GM18873 (cell line): ENCODE measurements around the gene SEPTIN1.
A peak's percentile ranks its signal among the peaks of the same experiment; 100 is the strongest.

Experiments
- ATAC-seq: cut with Tn5 transposase; IDR thresholded peaks from one replicate; pipeline ENCODE4 v1.9.1; 2021; ENCODE audit warnings: mild to moderate bottlenecking, moderate library complexity, moderate number of reproducible peaks; ENCODE audit not compliant: unreplicated experiment, low FRiP score

SEPTIN1 gene

DNA sequence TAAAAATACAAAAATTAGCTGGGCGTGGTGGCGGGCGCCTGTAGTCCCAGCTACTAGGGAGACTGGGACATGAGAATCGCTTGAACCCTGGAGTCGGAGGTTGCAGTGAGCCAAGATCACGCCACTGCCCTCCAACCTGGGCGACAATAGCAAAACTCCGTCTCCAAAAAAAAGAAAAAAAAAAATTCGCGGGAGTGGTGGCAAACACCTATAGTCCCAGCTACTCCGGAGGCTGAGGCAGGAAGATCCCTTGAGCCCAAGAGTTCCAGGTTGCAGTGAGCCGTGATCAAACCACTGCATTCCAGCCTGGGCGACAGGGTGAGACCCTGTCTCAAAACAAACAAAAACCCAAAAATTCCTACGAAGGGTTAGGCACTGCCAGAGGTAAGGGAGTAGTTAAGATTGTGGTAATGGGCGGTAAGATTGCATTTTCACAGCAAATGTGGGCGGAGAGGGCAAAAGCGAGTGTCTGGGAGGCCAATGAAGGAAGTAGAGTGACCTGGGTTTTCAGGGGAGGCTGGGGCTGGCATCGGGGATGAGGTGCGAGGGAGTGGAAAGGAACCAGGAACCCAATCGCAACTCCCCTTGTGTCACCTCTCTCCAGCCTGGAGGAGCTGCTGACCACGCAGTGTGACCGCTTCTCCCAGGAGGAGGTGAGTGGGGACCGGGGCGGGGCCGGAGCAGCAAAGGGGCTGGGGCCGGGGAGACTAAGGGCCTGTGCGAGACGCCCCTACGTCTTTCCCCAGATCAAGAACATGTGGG, 5.1 kb downstream of the SEPTIN1 start:
- no peak for ATAC-seq

DNA sequence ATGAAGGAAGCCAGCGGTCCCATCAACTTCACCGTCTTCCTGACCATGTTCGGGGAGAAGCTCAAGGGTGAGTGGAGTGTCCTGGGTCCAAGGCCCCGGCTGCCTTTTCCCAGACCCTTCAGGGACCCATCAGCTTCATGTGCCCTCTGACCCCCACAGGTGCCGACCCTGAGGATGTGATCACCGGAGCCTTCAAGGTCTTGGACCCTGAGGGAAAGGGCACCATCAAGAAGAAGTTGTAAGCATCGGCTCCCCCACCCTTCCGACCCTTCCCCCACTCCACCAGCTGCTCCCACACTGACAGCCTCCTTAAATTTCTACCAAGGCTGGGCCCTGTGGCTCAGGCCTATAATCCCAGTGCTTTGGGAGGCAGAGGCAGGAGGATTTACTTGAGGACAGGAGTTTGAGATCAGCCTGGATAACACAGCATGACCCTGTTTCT, 5.9 kb downstream of the SEPTIN1 start:
- ATAC-seq = no peak

GRCh38 chr16:30375864-30376263, 6.5 kb downstream of the SEPTIN1 start:
- ATAC-seq = no peak

DNA sequence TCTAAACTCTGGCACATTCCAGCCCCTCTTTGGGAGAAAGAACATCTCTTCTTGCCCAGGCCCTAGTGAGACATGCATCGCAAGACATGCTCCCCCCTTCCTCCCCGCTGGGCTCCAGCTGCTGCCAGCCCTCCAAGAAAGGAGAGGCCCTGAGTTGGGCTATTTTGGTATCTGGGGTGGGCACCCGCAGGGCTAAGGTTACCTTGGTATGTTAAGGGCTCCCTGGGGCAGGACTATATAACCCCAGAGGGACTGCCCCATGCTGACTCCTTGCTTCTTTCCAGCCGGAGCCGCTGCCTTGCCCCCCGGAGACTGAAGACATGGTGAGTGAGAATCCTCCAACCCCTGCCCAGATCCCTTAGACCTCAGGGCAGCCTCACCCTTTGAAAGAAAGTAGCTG, 7.8 kb downstream of the SEPTIN1 start, which contains the start of gene MYL11:
MYL11 (plus strand) TSS at position 265 of the 400 bp plus-strand sequence; CDS start at position 321, 56 bp downstream.
- ATAC-seq = no peak

GRCh38 chr16:30372725-30373124, 9.6 kb downstream of the SEPTIN1 start:
- no peak for ATAC-seq

DNA sequence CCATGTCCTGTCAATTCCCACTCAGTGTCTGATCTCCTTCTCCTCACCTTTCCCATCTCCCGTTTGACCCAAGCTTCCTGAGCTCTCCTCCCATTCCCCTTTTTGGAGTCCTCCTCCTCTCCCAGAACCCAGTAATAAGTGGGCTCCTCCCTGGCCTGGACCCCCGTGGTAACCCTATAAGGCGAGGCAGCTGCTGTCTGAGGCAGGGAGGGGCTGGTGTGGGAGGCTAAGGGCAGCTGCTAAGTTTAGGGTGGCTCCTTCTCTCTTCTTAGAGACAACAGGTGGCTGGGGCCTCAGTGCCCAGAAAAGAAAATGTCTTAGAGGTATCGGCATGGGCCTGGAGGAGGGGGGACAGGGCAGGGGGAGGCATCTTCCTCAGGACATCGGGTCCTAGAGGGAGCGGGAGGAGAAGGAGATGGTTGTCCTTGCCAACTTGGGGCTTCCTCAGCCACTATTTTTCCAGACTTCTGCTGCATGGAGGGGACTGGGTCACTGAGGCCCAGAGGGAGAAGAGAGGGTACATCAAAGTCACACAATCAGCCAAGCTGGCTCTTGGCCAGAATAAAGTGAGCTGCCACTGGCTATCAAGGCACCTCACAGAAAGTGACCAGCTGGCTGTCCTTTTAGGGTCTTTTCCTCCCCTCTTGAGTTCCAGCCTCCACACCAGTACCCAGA, 10.2 kb downstream of the SEPTIN1 start:
- ATAC-seq = no peak

DNA sequence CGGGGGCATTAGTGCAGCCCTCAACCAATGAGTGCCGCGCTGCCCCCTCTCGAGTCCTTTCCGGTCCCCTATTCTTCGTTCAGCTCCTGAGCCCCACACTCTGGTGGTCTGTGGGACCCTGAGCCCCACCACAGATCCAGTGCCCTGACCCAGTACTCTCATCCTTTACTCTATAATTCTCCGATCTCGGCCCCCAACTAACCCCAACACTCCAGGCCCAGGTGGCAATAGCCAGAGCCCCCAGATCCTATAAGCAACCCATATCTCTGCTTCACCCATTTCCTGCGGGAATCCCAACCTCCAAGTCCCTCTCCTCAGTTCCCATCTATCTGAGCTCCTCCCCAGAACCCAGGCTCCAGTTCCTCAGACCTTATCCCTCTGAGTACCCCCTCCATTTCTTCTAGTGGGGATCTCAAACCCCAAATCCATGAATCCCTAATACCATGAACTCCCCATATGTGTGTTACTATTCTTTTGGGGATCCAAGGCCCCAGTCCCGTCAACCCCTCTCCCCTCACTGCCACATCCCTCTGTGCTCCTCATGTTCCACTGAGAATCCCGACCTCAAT, 11.0 kb downstream of the SEPTIN1 start:
- ATAC-seq = no peak

DNA sequence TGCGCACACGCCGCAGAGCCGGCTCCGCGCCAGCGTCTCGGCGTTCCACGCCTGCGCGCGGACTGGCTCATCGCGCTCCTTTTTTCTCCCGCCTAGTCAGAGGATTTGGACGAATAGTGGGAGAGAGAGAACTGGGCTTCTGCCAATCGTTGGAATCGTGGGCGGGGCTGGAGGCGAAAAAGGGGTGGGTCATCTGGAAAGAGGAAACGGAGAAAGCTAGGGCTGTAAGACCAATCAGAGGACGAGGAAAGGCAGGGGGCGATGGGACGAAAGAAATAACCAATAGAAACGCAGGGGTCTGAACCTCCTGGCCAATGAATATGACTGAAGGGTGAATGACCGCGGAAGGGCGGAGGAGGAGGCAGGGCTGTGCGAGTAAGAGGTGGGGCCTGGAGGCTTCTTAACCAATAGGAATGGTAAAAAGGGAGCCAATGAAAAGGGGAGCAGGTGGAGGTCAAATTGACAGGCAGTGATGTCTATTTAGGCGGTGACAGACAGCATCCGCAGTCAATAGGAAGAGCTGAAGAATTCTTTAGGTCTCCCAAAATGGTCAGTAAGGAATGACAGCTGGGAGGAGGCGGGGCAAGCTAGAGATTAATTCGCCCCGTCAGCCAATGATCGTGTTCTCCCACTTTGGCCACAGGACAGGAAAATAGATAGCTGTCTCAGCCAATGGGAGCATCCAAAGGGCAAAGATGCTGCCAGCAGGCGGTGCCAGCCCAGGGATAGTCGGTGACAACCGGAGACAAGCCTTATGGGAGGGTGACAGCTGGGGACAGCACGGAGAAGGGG, 11.7 kb downstream of the SEPTIN1 start, which contains the start of gene TBC1D10B:
TBC1D10B (minus strand) TSS at position 39 of the 792 bp plus-strand sequence. CDS start 311 bp downstream, outside the sequence.
- ATAC-seq = peak; percentile 80

DNA sequence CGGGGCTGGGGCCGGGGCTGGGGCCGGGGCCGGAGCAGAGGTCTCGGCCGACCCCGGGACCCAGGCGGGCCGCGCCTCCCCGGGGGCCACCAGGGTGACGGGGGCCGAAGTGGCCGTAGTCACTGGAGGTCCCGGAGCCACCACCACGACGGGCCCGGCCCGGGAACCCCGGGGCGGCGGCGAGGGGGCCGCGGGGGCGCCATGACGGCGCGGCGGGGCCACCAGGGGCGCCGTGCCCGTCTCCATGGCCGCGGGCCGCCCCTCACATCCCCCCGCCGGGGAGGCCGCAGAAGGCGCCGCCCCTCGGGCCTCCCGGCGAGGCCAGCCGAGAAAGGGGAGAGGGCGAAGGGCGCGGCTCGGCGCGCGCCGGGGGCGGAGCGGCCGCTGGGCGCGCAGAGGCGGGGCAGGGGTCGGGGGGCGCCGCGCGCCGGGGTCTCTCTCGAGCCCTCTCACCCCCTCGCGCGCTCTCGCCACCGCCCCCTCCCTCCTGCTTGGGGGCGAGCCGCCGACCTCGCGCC, 12.4 kb downstream of the SEPTIN1 start:
- no peak for ATAC-seq

GRCh38 chr16:30369091-30369937, 13.0 kb downstream of the SEPTIN1 start:
- no peak for ATAC-seq

- ATAC-seq = no peak
Measured at GRCh38 chr16:30368792-30369090, 13.6 kb downstream of the SEPTIN1 start.

DNA sequence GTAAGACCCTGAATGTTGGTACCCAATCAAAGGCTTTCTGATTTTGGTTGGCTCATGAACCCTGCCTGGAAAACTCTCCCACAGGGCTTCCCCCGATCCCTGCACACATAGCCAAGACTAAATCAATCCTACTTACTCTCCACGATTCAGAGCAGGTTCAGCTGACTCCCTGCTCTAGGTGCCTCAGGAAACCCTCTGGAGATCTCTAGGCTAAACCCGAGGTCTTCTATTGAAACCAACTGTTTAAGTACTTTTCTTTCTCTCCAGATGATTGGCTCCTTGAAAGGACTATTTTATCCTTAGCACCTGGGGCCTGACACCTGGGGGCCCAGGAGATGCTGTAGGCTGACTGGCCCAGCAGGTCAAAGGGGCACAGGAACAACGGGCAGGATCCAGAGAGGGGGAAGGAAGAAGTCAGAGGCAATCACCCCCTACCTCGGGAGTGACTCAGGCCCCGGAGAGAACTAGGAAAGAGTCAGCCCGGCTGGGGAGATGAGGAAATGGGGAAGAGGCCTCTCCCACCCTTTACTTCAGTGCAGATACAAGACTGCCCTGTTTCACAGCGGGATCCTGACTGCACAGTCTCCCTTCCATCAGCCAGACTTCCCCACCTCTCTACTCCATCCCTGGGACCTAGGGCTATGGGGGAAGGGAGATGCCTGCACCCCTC, 14.1 kb downstream of the SEPTIN1 start:
- ATAC-seq = no peak

- ATAC-seq = no peak
Measured at GRCh38 chr16:30367349-30368009, 14.9 kb downstream of the SEPTIN1 start.

DNA sequence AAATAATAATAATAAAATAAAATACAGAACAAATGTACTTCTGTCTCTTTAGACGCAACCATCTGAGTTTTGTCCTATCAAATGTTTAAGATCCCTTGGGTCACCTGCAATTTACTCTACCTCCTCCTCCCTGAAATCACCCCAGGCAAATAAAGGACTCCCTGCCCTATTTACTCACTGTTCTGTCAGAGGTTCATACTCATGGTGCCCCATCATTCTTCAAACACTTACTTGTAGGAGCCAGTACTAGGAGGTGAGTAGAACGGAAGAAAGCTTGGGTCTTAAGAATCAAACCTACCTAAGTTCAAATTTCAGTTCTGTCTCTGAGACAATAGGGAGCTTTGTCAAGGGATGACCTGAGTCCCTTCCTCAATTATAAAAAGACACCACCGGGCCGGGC, 15.8 kb downstream of the SEPTIN1 start:
- no peak for ATAC-seq

DNA sequence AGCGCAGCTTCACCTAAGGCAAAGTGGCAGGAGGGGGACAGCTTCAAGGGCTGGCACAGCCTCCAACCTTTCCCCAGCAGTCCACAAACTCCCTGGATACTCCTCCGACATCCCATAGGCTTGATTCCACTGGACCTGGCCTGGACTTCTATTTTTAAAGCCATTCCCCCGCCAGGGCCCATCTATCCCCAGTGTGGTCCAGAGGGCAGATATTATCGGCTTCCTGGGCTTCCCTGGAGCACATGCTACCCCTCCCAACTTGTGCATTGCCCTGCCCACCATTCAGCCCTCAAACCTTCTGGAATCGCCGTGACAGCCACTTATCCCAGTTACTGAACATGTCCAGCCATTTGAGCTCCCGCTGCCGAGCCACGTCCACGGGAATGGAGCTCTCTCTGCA, 17.2 kb downstream of the SEPTIN1 start:
- no peak for ATAC-seq

GRCh38 chr16:30361180-30361579, 21.2 kb downstream of the SEPTIN1 start:
- ATAC-seq = no peak

DNA sequence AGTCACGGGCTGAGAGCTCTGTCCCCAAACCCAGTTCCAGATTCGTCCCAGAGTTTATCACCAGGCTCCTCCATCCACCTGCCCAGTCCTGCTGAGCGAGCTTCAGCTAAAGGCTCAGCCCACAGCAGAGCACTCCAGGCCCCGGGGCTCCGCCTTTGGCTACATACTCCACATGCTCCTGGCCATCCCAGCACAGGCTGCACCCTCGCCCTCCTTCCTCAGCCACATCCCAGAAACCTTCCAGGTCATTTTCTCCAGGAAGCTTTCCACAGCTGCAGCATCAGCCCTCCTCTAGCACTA, 22.5 kb downstream of the SEPTIN1 start:
- no peak for ATAC-seq

- no peak for ATAC-seq
Measured at GRCh38 chr16:30358990-30359870, 23.1 kb downstream of the SEPTIN1 start.
